Transverse colon (tissue), 4 donors: ENCODE data around the gene INPP5B.

Experiments
- EP300 ChIP-seq: sonication (generic); formaldehyde crosslinking; IDR thresholded peaks from one replicate; pipeline ENCODE4 v1.6.1; 2017; ENCODE audit warnings: antibody characterized with exemption, low read depth
- POLR2A ChIP-seq: fragments of 450-650 bp; IDR thresholded peaks from one replicate; pipeline ENCODE4 v1.6.1; 2016; ENCODE audit warnings: antibody characterized with exemption, mild to moderate bottlenecking, moderate library complexity
- POLR2AphosphoS5 ChIP-seq, 3 donors: sonication (generic); formaldehyde crosslinking; IDR thresholded peaks; one replicate each; pipeline ENCODE4 v1.6.1; 2016; ENCODE audit warnings: antibody characterized with exemption in 3 of 3
- TF ChIP-seq, protein P1 (sequence below), 5 experiments: fragments of 200-600 bp in 3 of 5; fragments of 450-650 bp in 2 of 5; sonication (generic) in 3 of 5; IDR thresholded peaks; 1 replicate in 2 of 5; 2 replicates in 3 of 5; pipeline ENCODE4 v1.5.1; 2016 to 2017; ENCODE audit warnings: antibody characterized with exemption in 5 of 5, inconsistent platforms in 3 of 5, mild to moderate bottlenecking in 2 of 5, moderate library complexity in 1 of 5

DNA sequence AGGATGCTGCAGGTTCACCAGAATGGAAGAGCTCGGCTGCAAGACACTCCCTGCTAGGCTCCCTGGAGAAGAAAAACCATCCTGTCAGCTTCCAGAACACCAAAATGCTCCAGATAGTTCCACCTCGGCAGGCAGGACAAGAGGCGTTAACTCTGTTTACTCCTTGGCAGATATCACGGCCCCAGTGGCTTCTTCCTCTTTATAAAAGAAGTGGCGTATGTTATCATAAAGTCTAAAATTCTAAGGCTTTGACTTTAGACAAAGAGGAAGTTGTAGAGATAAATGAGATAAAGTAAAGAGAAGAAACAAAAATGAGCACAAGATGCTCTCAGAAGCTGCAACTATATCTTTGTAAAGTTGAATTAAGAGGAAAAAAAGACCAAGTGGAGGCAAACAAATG lies 63.2 kb downstream of the INPP5B start:
- no peak for TF ChIP-seq POLR2AphosphoS5 (IDR thresholded peaks at IDR 0.05)
- TF ChIP-seq POLR2A = no peak
- no peak for TF ChIP-seq EP300
- TF ChIP-seq, protein P1, sequence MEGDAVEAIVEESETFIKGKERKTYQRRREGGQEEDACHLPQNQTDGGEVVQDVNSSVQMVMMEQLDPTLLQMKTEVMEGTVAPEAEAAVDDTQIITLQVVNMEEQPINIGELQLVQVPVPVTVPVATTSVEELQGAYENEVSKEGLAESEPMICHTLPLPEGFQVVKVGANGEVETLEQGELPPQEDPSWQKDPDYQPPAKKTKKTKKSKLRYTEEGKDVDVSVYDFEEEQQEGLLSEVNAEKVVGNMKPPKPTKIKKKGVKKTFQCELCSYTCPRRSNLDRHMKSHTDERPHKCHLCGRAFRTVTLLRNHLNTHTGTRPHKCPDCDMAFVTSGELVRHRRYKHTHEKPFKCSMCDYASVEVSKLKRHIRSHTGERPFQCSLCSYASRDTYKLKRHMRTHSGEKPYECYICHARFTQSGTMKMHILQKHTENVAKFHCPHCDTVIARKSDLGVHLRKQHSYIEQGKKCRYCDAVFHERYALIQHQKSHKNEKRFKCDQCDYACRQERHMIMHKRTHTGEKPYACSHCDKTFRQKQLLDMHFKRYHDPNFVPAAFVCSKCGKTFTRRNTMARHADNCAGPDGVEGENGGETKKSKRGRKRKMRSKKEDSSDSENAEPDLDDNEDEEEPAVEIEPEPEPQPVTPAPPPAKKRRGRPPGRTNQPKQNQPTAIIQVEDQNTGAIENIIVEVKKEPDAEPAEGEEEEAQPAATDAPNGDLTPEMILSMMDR (IDR thresholded peaks at IDR 0.05) = no peak
